Ishikawa (cell line): ENCODE data around the gene DDX4.

Experiments
- CEBPB ChIP-seq: IDR thresholded peaks from 2 replicates; pipeline ENCODE4 v1.6.1; 2012
- CREB1 ChIP-seq: IDR thresholded peaks from 2 replicates; pipeline ENCODE4 v1.6.1; 2012; ENCODE audit warnings: low read depth
- EGR1 ChIP-seq: IDR thresholded peaks from 2 replicates; pipeline ENCODE4 v1.6.1; 2012
- EP300 ChIP-seq: IDR thresholded peaks from 2 replicates; pipeline ENCODE4 v1.6.1; 2012; ENCODE audit warnings: borderline replicate concordance
- FOXM1 ChIP-seq: IDR thresholded peaks from 2 replicates; pipeline ENCODE4 v1.6.1; 2012; ENCODE audit warnings: low read depth, borderline replicate concordance
- NFIC ChIP-seq: IDR thresholded peaks from 2 replicates; pipeline ENCODE4 v1.6.1; 2012
- RAD21 ChIP-seq: IDR thresholded peaks from 2 replicates; pipeline ENCODE4 v1.6.1; 2012; ENCODE audit warnings: low read depth
- REST ChIP-seq: IDR thresholded peaks from 2 replicates; pipeline ENCODE4 v1.6.1; 2012; ENCODE audit warnings: low read depth, mild to moderate bottlenecking
- TAF1 ChIP-seq: IDR thresholded peaks from 2 replicates; pipeline ENCODE4 v1.6.1; 2012; ENCODE audit warnings: low read depth, mild to moderate bottlenecking
- TCF12 ChIP-seq: IDR thresholded peaks from 2 replicates; pipeline ENCODE4 v1.6.1; 2012; ENCODE audit warnings: low read depth
- TEAD4 ChIP-seq: IDR thresholded peaks from 2 replicates; pipeline ENCODE4 v1.6.1; 2012
- YY1 ChIP-seq: IDR thresholded peaks from 2 replicates; pipeline ENCODE4 v1.6.1; 2012; ENCODE audit warnings: low read depth
- ZBTB7A ChIP-seq: IDR thresholded peaks from 2 replicates; pipeline ENCODE4 v1.6.1; 2012; ENCODE audit warnings: low read depth
- TF ChIP-seq, protein P1 (sequence below): IDR thresholded peaks from 2 replicates; pipeline ENCODE4 v1.6.1; 2012
- TF ChIP-seq, protein P2 (sequence below): IDR thresholded peaks from 2 replicates; pipeline ENCODE4 v1.6.1; 2012

The DDX4 gene

GRCh38 chr5:55857247-55857640 is 119.4 kb downstream of the DDX4 start:
- no peak for TF ChIP-seq CREB1
- no peak for TF ChIP-seq TCF12
- TF ChIP-seq REST = no peak
- TF ChIP-seq RAD21 = no peak

DNA sequence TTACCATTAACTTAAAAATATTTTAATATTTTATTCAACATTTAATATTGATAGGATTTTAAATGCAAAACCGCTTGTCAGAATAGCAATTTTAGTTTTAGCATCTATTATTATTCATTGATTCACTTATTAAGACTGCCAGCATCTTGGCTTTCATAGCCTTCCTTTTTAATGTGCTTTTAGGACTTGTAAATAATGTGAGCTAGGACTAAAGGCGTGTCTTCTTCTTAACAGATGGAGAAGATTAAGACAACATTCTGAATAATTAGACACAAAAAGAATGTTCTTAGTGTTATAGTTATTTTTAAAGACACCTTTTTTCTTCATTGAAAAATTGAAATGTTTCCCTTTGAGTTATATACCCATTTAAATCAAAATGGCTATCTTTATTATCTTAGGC is 120.2 kb downstream of the DDX4 start:
- TF ChIP-seq YY1 = no peak
- TF ChIP-seq CEBPB = no peak
- TF ChIP-seq, protein P1, sequence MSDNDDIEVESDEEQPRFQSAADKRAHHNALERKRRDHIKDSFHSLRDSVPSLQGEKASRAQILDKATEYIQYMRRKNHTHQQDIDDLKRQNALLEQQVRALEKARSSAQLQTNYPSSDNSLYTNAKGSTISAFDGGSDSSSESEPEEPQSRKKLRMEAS = no peak
- no peak for TF ChIP-seq EP300
- TF ChIP-seq ZBTB7A = no peak
- TF ChIP-seq FOXM1 = no peak
- no peak for TF ChIP-seq TCF12
- TF ChIP-seq RAD21 = no peak
- TF ChIP-seq CREB1 = no peak
- TF ChIP-seq EGR1 = no peak
- TF ChIP-seq TAF1 = no peak
- TF ChIP-seq, protein P2, sequence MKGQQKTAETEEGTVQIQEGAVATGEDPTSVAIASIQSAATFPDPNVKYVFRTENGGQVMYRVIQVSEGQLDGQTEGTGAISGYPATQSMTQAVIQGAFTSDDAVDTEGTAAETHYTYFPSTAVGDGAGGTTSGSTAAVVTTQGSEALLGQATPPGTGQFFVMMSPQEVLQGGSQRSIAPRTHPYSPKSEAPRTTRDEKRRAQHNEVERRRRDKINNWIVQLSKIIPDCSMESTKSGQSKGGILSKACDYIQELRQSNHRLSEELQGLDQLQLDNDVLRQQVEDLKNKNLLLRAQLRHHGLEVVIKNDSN = no peak
- no peak for TF ChIP-seq REST
- TF ChIP-seq TEAD4 = no peak
- TF ChIP-seq NFIC = no peak

DNA sequence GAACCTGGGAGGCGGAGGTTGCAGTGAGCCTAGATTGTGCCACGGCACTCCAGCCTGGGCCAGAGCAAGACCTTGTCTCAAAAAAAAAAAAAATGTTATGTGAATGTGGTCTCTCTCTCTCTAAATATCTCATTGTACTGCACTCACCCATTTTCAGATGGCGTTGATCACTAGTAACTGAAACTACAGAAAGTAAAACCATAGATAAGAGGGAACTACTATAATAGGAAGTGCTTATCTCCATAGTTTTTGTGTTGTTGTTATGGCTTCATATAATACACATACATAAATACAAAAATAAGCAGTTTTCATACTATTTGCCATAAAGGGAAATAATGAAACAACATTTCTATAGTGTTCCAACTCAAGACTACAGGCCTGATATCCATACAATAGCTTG is 122.4 kb downstream of the DDX4 start:
- TF ChIP-seq CREB1 (no peak), CEBPB (no peak), TAF1 (no peak), EGR1 (no peak)

- TF ChIP-seq NFIC (no peak), TAF1 (no peak), RAD21 (no peak), TCF12 (no peak), ZBTB7A (no peak), REST (no peak)
Observed at GRCh38 chr5:55860709-55861108, 122.8 kb downstream of the DDX4 start.

DNA sequence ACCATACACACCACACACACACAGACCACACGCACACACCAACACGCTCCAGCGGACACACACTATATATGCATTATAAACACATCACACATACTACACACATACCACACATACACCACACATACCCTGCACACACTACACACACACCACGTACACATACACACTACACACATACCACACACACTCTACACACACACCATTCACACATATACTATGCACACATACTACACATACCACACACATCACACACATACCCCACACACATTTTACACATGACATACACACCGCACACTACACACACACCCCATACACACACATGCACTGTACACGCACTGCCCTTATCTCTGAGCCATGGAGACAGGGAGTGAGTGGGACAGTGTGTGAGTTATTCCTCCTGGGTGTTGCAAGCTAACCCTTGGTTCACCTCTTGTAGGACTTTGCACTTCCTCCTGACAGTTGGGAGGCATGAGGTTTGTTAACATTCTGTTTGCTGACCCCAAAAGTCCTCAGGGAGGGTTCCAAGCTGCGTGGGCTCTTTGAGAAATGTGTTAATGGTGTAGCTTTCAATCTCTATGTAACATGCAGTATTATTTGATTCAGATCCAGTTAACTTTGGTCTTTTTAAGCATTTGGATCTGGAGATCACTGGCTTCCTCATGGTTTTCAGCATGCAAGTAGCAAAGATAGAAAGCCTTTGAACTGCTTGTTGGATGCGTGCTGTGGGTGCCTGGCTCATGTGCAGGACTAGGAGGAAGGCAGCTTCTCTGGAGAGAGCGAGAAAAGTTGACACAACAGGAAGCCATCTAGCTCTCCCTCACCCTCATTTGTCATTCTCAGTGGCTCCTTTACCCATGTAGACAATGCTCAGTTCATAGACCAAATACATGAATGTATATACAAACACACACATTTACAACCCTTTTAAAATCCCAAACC is 127.0 kb downstream of the DDX4 start:
- TF ChIP-seq TEAD4 (no peak), RAD21 (no peak), EGR1 (no peak), TAF1 (no peak), CEBPB (no peak), NFIC (no peak), REST (no peak)
- TF ChIP-seq, protein P2 = no peak
- TF ChIP-seq, protein P1 = no peak
